Stimulated activated effector memory CD8-positive, alpha-beta T cell treated with anti-CD3 and anti-CD28 coated beads, Interleukin-12 subunit alpha, Interleukin-12 subunit beta, amount 100 ng/mL, for 72 hours (primary cell): ENCODE data around the gene EPB41L1.

Experiments used
- ATAC-seq: fragments of 150-1000 bp; cut with Tn5 transposase; 2 replicates; pipeline ENCODE4 v1.10.0; 2021
- DNase-seq, 2 donors: peaks; one replicate each; pipeline ENCODE4 v3.0.0; 2021 to 2022; ENCODE audit warnings: low spot score in 2 of 2
- H3K27ac Mint-ChIP-seq: one replicate; pipeline ENCODE4 v1.8.0; 2022; ENCODE audit warnings: mild to moderate bottlenecking, mixed read lengths
- H3K36me3 Mint-ChIP-seq: one replicate; pipeline ENCODE4 v1.8.0; 2022; ENCODE audit warnings: mild to moderate bottlenecking, mixed read lengths
- H3K4me1 Mint-ChIP-seq: one replicate; pipeline ENCODE4 v1.8.0; 2022; ENCODE audit warnings: mixed read lengths
- H3K4me3 Mint-ChIP-seq: one replicate; pipeline ENCODE4 v1.8.0; 2022; ENCODE audit warnings: mild to moderate bottlenecking, mixed read lengths
- H3K9me3 Mint-ChIP-seq: one replicate; pipeline ENCODE4 v1.8.0; 2022; ENCODE audit warnings: mixed read lengths

The EPB41L1 gene

DNA sequence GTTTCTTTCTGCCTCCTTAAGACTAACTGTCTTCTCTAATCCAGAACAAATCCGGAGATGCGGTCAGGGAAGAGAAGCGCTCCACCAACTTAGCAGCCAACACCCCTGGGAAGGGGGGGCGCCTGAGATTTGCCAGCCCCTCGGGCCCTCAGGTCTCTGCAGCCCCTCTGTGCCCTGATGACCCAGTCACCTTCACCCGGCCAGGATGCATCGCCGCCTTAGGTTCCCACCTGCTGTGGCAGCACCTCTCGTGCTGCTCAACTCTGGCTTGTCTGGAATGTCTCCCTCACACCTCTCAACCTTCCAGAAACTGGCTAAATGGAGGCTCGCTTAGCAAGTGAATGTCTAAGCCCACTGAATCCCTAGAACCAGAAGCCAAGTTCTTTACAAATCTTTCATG, 53.7 kb downstream of the EPB41L1 start:
- Mint-ChIP-seq H3K27ac (no peak overlapping the region), H3K9me3 (no peaks in the 10 kb centered on the region), H3K4me1 (peaks cover 1% of the 10 kb centered on the region), H3K4me3 (no peak overlapping the region), H3K36me3 (no peaks in the 10 kb centered on the region)
- no peak for DNase-seq
- ATAC-seq = no peak

DNA sequence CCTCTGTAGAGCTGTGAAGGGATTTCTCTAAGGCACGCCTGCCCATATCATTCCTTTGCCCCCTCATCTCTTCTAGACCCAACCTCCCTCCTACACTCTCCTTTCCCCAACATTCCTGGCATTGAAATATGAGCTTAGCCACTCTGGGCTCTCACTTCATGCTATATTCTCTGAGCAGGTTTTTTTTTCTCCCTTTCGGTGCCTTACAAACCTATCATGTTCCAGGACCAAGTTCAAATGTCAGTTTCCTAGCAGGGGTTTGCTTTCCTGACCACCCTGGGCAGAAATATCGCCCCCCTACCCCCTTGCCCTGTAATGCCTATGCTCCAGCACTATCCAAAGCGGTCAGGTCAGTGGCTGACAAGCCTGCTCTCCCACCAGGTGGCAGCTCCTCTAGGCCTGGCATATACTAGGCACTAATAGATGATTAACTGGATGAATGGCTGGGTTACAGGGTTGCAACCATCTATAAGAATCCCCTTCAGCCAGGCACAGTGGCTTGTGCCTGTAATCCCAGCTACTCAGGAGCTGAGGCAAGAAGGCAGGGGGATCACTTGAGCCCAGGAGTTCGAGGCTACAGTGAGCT, 56.0 kb downstream of the EPB41L1 start:
- no peaks in the 10 kb centered on the region for H3K9me3 Mint-ChIP-seq
- H3K4me1 Mint-ChIP-seq = no peaks in the 10 kb centered on the region
- H3K36me3 Mint-ChIP-seq = no peaks in the 10 kb centered on the region
- DNase-seq (no peak), ATAC-seq (no peak)
- no peak overlapping the region for H3K27ac Mint-ChIP-seq
- H3K4me3 Mint-ChIP-seq = no peak overlapping the region

DNA sequence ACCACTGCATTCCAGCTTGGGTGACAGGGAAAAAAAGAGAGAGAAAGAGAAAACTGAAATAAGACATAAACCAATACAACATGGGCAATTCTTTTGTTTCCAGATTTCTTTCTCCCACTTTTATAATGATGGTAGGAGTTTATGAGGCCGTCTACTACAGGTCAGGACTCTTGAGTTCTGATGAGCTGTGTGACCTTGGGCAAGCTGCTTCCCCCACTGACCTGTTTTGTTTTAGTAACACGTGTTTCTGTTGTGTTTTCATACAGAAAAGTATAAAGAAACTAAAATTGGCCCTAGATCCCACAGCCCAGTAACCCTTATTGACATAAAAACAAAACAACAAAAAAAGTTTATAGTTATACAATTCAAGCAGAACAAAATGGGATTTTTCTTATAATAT, 58.8 kb downstream of the EPB41L1 start:
- no peaks in the 10 kb centered on the region for H3K4me1 Mint-ChIP-seq
- no peak overlapping the region for H3K27ac Mint-ChIP-seq
- DNase-seq (no peak), ATAC-seq (no peak)
- H3K9me3 Mint-ChIP-seq = no peaks in the 10 kb centered on the region
- no peak overlapping the region for H3K4me3 Mint-ChIP-seq
- H3K36me3 Mint-ChIP-seq = no peaks in the 10 kb centered on the region

DNA sequence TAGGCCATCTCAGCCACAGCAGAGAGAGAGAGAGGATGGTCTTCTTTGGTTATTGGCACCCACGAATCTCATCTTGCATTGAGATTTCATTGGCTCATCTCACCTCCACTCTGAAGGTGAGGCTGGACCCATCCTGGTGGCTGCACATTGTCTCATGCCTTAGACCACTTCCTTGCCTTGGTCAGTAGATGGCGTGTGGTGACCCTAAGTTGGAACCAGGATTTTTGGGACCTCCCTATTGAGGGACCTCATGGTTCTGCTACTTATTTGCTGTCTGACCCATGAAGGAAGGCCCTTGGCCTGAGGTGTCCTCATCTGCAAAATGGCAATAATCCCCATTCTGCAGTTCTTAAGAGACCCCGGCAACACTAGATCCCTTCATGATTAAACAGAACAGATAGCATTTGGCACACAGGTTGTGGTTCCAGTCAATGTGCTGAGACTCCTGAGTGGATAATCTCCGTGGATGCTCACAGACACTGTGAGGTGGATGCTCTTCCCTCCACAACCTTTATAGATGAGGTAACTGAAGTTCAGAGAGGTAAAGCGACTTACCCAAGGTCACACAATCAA, 60.2 kb downstream of the EPB41L1 start:
- no peaks in the 10 kb centered on the region for H3K9me3 Mint-ChIP-seq
- ATAC-seq (peak; percentile 53), DNase-seq (peak in 1 of 2 donors; percentile 51)
- H3K36me3 Mint-ChIP-seq = no peaks in the 10 kb centered on the region
- H3K4me1 Mint-ChIP-seq = no peaks in the 10 kb centered on the region
- no peak overlapping the region for H3K4me3 Mint-ChIP-seq
- H3K27ac Mint-ChIP-seq = no peak overlapping the region

DNA sequence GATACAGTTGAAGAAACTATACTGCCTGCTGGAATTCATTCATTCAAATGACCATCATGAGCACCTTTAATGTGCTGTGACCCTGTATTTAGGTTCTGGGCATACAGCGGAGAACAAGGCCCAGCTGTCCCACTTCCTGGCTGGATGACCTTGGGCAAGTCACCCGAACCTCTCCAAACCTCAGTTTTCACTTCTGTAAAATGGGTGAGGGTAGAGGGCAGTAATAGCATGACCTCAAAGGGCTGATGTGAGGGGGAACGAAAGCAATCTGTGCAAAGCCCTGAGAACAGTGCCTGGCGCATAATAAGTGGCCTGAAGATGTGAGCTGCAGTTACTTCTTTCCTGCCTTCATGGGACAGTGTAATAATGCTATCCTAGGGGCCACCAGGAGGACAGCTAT, 61.2 kb downstream of the EPB41L1 start:
- Mint-ChIP-seq H3K27ac (no peak overlapping the region), H3K4me3 (no peak overlapping the region), H3K4me1 (no peaks in the 10 kb centered on the region), H3K36me3 (no peaks in the 10 kb centered on the region), H3K9me3 (no peaks in the 10 kb centered on the region)
- DNase-seq (no peak), ATAC-seq (no peak)

DNA sequence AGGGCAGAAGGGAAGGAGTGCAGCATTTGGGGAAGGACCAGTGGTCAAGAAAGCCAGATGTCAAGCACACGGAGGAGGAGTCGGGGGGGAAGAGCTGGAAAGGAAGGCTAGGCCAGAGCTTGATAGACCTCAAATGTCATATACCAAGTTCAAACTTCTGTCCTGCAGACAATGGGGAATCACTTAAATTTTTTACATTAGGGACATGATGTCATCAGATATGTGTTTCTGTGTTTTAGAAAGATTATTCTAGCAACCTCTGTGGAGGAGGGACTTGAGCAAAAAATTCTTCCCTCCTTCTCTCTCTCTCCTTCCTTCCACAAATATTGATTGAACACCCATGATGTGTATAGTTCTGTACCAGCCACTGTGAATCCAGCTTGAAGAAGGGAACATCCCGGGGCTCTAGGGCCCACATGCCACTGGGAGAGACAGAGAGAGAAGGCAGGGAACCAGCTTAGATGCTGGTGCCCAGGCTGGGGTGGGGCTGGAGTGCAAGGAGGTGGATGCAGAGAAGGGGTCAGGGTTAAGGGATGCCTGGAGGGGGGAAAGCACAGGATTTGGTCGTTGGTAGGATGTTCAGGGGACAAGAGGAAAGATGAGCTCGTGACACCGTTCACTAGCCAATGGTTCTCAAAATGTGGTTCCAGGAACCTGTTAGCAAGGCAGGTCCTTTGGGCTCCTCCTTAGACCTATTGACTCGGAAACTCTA, 61.9 kb downstream of the EPB41L1 start:
- H3K27ac Mint-ChIP-seq = peak overlapping the region; percentile 23
- DNase-seq = no peak
- no peaks in the 10 kb centered on the region for H3K36me3 Mint-ChIP-seq

DNA sequence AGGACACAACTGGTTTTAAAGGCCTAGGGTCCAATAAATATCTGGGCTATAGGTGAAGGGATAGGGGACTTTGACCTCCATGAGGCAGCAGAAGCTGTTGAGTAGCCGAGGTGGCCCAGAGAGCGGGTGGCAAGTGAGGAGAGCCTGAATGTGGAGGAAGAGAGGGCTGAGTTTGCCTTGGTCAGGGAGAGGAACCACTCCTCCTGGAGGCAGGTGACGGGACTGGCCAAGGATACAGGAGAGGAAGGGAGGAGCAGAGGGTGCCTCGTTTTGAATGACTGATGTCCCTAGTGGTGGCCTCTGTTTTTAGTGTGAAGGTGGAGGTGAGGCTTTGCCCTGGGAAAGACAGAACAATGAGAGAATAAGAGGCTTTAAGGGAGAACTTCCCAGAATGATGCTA, 62.7 kb downstream of the EPB41L1 start:
- Mint-ChIP-seq H3K9me3 (no peaks in the 10 kb centered on the region), H3K4me1 (no peaks in the 10 kb centered on the region), H3K36me3 (no peaks in the 10 kb centered on the region), H3K27ac (no peak overlapping the region), H3K4me3 (no peak overlapping the region)
- DNase-seq = no peak
- ATAC-seq = no peak

More for the DNA sequence above, 61.9 kb downstream of the EPB41L1 start:
- Mint-ChIP-seq H3K9me3 (no peaks in the 10 kb centered on the region), H3K4me3 (no peak overlapping the region), H3K4me1 (no peaks in the 10 kb centered on the region)
- no peak for ATAC-seq

DNA sequence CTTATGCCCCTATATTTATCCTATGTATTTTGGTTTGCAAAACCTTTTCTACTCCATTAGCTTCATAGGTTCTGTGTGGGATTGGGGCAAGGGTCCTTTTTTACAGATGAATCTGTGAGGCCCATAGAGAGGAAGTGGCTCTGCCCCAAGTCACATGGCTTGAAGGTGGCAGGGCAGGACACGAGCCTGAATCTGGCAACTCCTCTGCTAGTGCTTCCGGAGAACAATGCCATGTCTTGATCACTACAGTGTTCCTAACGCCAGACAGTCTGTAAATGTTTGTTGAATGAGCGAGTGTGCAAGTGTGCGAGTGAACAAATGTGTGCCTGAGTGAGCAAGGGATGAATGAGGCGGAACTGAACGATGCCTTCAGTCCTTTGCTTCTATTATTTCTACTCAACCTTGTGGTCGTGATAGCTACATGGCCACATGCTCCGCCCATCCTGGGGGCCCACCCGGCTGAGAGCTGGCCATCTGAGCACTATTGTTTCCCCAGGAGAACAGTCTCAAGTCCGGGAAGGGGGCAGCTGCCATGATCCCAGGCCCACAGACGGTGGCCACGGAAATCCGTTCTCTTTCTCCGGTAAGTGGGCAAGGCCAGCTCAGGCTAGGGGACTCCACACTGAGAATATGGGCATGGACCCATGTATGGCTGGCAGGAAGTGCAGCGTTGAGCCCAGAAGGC, 64.0 kb downstream of the EPB41L1 start:
- Mint-ChIP-seq H3K27ac (no peak overlapping the region), H3K9me3 (no peaks in the 10 kb centered on the region), H3K4me1 (no peaks in the 10 kb centered on the region)

DNA sequence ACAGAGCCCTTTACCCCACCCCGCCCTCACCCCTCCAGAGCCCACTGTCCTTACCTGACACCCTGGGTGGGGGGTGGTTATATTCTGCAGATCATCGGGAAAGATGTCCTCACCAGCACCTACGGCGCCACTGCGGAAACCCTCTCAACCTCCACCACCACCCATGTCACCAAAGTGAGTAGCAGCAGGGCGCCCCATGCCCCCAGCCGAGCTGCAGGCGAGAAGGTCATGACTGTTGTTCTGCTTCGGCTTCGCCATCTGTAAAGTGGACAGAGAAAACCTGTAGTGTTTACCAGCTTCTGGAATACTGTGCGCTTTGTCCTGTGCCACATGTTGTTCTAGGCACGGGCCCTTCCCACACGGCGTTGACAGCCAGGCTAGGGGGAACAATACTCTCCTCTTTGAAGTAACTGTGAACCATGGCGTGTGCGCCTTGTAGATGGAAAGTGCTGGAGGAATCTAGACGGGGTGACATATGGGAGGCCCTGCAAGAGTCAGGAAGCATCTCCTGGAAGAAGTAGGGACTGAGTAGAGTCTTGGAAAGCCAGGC, 65.2 kb downstream of the EPB41L1 start:
- no peak overlapping the region for H3K27ac Mint-ChIP-seq

More for the DNA sequence above, 64.0 kb downstream of the EPB41L1 start:
- Mint-ChIP-seq H3K4me3 (no peak overlapping the region), H3K36me3 (no peaks in the 10 kb centered on the region)
- DNase-seq (no peak), ATAC-seq (no peak)

DNA sequence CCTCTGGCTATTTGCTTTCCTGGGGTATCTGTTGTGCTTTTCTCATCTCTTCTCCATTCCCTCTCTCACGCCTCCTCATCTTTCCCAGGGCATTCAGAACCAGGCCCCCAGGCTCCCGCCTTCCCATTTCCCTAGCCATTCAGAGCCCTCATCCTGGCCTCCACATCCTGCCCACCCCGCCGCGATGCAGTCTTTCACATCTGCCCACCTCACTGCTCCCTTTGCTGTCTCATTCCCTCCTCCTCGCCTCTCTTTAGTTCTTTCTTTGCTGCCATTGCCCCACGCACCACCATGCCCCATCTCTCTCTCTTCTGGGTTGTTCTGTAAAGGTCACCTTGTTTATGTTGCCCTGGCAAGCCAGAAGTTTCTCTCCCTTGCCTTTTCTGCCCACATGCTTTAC, 71.1 kb downstream of the EPB41L1 start:
- Mint-ChIP-seq H3K36me3 (no peaks in the 10 kb centered on the region), H3K4me3 (no peak overlapping the region), H3K27ac (no peak overlapping the region), H3K9me3 (no peaks in the 10 kb centered on the region), H3K4me1 (no peaks in the 10 kb centered on the region)
- no peak for ATAC-seq
- DNase-seq = no peak

More for the DNA sequence above, 65.2 kb downstream of the EPB41L1 start:
- Mint-ChIP-seq H3K4me3 (no peak overlapping the region), H3K4me1 (no peaks in the 10 kb centered on the region), H3K36me3 (no peaks in the 10 kb centered on the region), H3K9me3 (no peaks in the 10 kb centered on the region)
- ATAC-seq (no peak), DNase-seq (no peak)

DNA sequence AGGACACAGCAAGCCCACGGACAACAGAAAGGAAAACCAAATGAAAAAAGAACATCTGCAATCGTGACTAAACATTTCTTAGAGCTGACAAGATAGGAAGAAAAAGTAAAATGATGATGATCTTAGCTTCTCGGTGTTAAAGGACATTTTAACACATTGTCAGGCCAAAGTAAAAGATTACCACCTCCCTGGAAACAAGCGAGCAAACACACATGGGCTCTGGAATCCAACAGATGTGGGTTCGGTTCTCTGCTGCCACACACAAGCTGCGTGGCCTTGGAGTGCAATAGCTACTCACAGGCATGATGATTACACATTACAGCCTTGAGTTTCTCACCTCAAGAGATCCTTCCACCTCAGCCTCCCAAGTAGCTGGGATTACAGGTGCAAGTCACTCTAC, 74.2 kb downstream of the EPB41L1 start:
- DNase-seq = no peak
- Mint-ChIP-seq H3K4me3 (no peak overlapping the region), H3K36me3 (no peaks in the 10 kb centered on the region)

DNA sequence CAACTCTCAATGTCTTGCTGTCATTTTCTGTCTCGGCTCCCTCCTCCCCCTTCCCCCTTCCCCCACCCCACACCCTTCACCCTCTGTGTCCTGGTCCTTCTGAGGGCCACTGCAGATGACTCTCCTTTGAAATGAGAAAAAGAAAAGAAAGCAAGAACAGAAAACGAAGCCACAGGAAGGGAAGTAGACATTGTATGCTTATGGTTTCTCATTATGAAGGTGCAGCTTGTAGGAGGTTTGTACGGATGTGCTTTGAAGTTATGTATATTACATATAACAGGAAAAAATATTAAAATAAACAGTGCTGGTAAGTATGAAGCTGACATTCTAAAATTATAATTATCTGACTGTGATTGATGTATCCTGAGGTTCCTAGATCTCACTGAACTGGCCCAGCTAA, 75.5 kb downstream of the EPB41L1 start:
- ATAC-seq = no peak

More for the DNA sequence above, 74.2 kb downstream of the EPB41L1 start:
- Mint-ChIP-seq H3K4me1 (no peaks in the 10 kb centered on the region), H3K27ac (no peak overlapping the region), H3K9me3 (no peaks in the 10 kb centered on the region)
- no peak for ATAC-seq

DNA sequence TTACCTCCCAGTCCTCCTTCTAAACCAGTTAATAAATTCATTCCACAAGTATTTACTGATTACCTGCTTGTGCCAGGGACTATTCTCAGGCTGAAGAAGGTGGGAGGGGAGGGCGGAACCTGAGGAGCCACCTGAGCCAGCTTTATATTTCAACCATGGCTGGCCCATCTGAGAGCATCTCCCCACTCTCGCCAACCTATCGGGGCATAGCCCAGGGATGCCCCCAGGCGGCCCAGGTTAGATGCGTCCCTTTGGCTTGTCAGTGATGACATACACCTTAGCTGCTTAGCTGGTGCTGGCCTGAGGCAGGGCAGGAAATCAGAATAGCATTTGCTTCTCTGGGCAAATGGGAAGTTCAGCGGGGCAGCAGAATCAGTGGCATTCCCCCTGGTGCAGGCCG, 76.8 kb downstream of the EPB41L1 start:
- no peak for DNase-seq
- H3K4me3 Mint-ChIP-seq = no peak overlapping the region
- ATAC-seq = no peak
- no peaks in the 10 kb centered on the region for H3K4me1 Mint-ChIP-seq
- no peak overlapping the region for H3K27ac Mint-ChIP-seq
- no peaks in the 10 kb centered on the region for H3K9me3 Mint-ChIP-seq
- H3K36me3 Mint-ChIP-seq = no peaks in the 10 kb centered on the region

More for the DNA sequence above, 75.5 kb downstream of the EPB41L1 start:
- H3K36me3 Mint-ChIP-seq = no peaks in the 10 kb centered on the region
- no peaks in the 10 kb centered on the region for H3K9me3 Mint-ChIP-seq
- no peak overlapping the region for H3K4me3 Mint-ChIP-seq
- H3K27ac Mint-ChIP-seq = no peak overlapping the region
- H3K4me1 Mint-ChIP-seq = no peaks in the 10 kb centered on the region
- DNase-seq = no peak

DNA sequence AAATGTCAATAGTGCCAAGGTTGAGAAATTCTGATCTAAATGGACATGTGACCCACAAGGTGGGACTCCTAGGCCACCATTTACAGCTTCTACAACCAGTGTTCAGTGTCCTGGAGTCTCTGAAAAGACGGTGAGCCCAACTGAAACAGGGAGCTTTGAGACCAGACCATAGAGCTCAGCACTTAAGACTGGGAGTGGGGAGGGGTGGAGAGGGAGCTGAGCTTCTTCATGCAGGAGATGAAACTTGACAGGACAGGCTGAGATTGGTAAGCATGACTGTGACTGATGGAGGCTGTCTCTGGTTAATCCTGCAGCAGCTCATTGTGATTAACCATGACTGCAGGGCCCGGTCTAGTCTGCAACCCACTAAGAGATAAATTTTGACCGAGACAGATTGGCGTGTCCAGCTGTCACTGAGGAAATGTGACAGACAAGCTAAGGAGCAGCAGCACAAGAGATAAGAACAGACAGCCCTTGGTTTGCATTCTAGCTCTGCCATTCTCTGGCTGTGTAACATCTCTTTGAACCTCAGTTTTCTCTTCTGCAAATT, 80.3 kb downstream of the EPB41L1 start:
- ATAC-seq = no peak
- H3K9me3 Mint-ChIP-seq = no peaks in the 10 kb centered on the region
- H3K27ac Mint-ChIP-seq = no peak overlapping the region
- peaks cover 25% of the 10 kb centered on the region for H3K4me1 Mint-ChIP-seq
- H3K36me3 Mint-ChIP-seq = peaks cover 29% of the 10 kb centered on the region
- no peak for DNase-seq
- H3K4me3 Mint-ChIP-seq = no peak overlapping the region
